ENCODE results near the gene PIEZO2. TPM values are rescaled to one million over a fixed set of nuclear protein-coding genes. Genes with fewer than 3 reads are reported as not detected.
A peak's percentile ranks its signal among the peaks of the same experiment; 100 is the strongest.

Gene PIEZO2
- total RNA-seq, 1 donor from 2014 or later = 8.4 TPM

DNA sequence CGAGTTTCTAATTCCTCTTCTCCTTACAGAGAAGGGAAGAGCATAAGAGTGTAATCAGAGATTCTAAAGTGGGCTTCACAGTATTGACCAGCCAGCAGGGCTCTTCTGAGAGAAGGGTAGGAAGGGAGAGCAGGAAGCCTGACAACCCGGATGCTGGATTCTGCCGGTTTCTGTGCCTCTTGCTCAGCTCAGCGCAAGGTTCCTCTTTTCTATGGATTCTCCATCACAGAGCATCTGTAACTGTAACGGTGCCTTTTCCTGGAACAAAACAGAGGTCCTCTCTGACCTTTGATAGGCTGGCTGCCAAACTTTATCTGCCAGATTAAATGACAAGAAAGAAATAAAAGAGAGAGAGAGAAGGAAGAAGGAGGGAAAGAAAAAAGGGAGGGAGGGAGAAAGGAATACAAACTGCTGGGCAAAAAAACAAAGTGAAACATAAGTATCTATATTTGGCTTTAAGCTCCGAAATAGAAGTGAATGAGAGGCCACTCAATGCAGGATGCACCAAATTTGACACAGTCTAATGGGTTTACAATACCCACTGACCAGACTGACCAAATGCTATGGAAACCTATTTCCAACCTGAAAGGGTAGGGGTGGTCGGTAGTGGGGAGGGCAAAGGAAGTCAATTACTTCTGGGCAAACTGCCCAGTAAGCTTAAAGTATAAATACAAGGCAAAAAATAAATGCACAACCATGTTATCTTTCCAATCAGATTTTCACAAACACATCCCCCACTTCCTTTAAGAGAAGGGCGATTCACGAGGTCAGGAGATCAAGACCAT is 59.2 kb downstream of the PIEZO2 start:
- H3K4me3 Mint-ChIP-seq (ENCODE audit: unreplicated experiment) = no peak overlapping the region
- peaks cover 3% of the 10 kb centered on the region for H3K27me3 Mint-ChIP-seq (ENCODE audit: unreplicated experiment)
- TF ChIP-seq, protein P1, sequence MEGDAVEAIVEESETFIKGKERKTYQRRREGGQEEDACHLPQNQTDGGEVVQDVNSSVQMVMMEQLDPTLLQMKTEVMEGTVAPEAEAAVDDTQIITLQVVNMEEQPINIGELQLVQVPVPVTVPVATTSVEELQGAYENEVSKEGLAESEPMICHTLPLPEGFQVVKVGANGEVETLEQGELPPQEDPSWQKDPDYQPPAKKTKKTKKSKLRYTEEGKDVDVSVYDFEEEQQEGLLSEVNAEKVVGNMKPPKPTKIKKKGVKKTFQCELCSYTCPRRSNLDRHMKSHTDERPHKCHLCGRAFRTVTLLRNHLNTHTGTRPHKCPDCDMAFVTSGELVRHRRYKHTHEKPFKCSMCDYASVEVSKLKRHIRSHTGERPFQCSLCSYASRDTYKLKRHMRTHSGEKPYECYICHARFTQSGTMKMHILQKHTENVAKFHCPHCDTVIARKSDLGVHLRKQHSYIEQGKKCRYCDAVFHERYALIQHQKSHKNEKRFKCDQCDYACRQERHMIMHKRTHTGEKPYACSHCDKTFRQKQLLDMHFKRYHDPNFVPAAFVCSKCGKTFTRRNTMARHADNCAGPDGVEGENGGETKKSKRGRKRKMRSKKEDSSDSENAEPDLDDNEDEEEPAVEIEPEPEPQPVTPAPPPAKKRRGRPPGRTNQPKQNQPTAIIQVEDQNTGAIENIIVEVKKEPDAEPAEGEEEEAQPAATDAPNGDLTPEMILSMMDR (IDR thresholded peaks at IDR 0.05; ENCODE audit: unreplicated experiment) = no peak
- no peaks in the 10 kb centered on the region for H3K9me3 Mint-ChIP-seq (ENCODE audit: unreplicated experiment)
- H3K36me3 Mint-ChIP-seq (ENCODE audit: low read depth, unreplicated experiment) = no peaks in the 10 kb centered on the region
- peaks cover 26% of the 10 kb centered on the region for H3K4me1 Mint-ChIP-seq (ENCODE audit: unreplicated experiment)
- DNase-seq (ENCODE audit: low spot score) = no peak
- H3K27ac Mint-ChIP-seq (ENCODE audit: unreplicated experiment) = peak overlapping the region; percentile 88

DNA sequence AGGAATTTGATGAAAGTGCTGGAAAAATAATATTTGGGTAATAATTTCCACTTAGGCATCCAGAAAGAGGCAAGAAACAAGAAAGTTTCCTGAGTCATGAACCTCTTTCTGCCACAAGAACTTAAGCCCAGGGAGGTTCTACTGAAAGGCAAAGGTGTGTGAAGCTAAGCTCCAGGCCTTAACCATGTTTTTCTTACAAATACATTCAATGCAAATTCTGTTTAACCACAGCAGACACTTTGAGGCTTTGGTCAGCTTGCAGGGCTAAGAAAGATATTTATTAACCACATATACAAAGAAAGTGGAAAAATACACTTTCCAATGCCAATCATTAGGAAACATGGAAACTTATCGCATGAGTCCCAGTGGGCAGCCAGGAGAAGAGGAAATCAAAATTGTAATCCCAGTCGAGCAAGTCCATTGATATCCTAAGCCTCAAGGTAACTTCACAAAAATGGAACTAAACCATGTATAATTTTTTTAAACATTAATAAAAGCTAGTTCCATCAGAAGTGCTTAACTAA is 68.3 kb downstream of the PIEZO2 start:
- Mint-ChIP-seq H3K9me3 (ENCODE audit: unreplicated experiment) (no peaks in the 10 kb centered on the region), H3K27ac (ENCODE audit: unreplicated experiment) (no peak overlapping the region)

DNA sequence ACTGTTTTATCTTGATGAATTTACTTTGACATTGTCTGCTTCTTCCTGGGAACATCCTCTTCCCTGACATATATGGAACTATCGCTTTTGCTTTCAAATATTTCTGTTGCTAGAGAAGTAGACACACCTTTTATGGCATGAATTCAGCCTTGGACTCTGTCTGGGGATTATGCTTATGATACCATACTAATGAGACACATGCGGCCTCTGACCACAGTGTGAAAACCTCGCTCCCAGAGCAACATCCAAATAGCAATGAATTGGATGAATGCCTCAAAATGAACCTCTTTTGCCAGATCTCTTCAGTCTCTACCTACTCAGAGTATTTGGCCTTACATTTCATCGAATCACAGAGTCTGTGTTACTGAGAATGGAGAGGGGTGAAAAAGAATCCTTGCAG is 70.9 kb downstream of the PIEZO2 start:
- H3K27ac Mint-ChIP-seq (ENCODE audit: unreplicated experiment) = no peak overlapping the region
- no peaks in the 10 kb centered on the region for H3K9me3 Mint-ChIP-seq (ENCODE audit: unreplicated experiment)
- H3K4me1 Mint-ChIP-seq (ENCODE audit: unreplicated experiment) = peaks cover 11% of the 10 kb centered on the region
- H3K4me3 Mint-ChIP-seq (ENCODE audit: unreplicated experiment) = no peak overlapping the region
- TF ChIP-seq, protein P1 (IDR thresholded peaks at IDR 0.05; ENCODE audit: unreplicated experiment) = no peak
- DNase-seq (ENCODE audit: low spot score) = no peak
- no peaks in the 10 kb centered on the region for H3K36me3 Mint-ChIP-seq (ENCODE audit: low read depth, unreplicated experiment)
- H3K27me3 Mint-ChIP-seq (ENCODE audit: unreplicated experiment) = no peaks in the 10 kb centered on the region

More for the DNA sequence above, 68.3 kb downstream of the PIEZO2 start:
- no peak overlapping the region for H3K4me3 Mint-ChIP-seq (ENCODE audit: unreplicated experiment)
- TF ChIP-seq, protein P1 (IDR thresholded peaks at IDR 0.05; ENCODE audit: unreplicated experiment) = no peak
- H3K27me3 Mint-ChIP-seq (ENCODE audit: unreplicated experiment) = no peaks in the 10 kb centered on the region
- no peak for DNase-seq (ENCODE audit: low spot score)
- peaks cover 10% of the 10 kb centered on the region for H3K4me1 Mint-ChIP-seq (ENCODE audit: unreplicated experiment)
- H3K36me3 Mint-ChIP-seq (ENCODE audit: low read depth, unreplicated experiment) = no peaks in the 10 kb centered on the region

DNA sequence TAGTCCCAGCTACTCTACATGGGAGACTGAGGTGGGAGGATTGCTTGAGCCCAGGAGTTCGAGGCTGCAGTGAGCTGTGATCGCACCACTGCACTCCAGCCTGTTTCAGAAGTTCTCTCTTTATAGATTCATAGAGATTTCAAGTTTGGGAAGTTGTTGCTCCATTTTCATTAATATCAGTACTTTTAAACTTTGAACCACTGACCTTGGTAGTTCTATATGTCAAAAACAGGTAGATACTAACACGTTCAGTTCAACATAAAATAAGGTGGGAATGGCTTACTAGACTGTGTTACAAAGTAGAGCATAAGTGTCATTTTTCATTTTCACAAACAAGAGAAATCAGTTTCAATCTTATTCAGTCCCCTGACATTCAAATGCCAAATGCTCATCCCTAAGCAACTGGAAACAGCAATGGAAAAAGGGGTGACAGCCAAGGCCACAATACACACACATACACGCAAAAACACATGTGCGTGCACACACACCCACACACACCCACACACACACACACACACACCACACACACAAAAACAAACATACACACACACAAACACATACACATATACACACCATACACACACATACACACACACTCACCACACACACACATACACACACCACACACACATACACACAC is 71.7 kb downstream of the PIEZO2 start:
- Mint-ChIP-seq H3K36me3 (ENCODE audit: low read depth, unreplicated experiment) (no peaks in the 10 kb centered on the region), H3K27ac (ENCODE audit: unreplicated experiment) (no peak overlapping the region), H3K4me1 (ENCODE audit: unreplicated experiment) (peaks cover 11% of the 10 kb centered on the region), H3K4me3 (ENCODE audit: unreplicated experiment) (no peak overlapping the region), H3K9me3 (ENCODE audit: unreplicated experiment) (no peaks in the 10 kb centered on the region), H3K27me3 (ENCODE audit: unreplicated experiment) (no peaks in the 10 kb centered on the region)
- TF ChIP-seq, protein P1 (IDR thresholded peaks at IDR 0.05; ENCODE audit: unreplicated experiment) = no peak
- DNase-seq (ENCODE audit: low spot score) = no peak

DNA sequence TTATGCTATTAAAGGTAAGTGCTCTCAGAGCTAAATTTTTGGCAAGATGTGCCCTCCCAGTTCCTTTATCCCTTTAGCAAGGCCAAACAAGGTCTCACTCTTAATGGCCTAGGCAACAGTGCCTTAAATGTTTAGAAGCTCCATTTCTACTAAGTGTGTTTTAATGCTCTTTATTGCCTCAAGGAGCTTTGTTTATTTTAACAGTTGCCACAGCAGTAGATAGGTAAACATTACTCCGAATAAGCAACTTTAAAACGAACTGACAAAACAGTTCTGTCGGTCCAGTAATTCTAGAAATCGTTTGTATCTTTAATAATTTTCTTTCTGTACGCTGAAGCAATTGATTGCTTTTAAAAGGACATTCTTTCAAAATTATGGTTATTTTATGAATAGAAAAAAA is 74.5 kb downstream of the PIEZO2 start:
- H3K27me3 Mint-ChIP-seq (ENCODE audit: unreplicated experiment) = peaks cover 4% of the 10 kb centered on the region

More for the DNA sequence above, 74.5 kb downstream of the PIEZO2 start:
- Mint-ChIP-seq H3K27ac (ENCODE audit: unreplicated experiment) (no peak overlapping the region), H3K9me3 (ENCODE audit: unreplicated experiment) (no peaks in the 10 kb centered on the region), H3K4me1 (ENCODE audit: unreplicated experiment) (peaks cover 28% of the 10 kb centered on the region), H3K4me3 (ENCODE audit: unreplicated experiment) (no peak overlapping the region), H3K36me3 (ENCODE audit: low read depth, unreplicated experiment) (no peaks in the 10 kb centered on the region)
- TF ChIP-seq, protein P1 (IDR thresholded peaks at IDR 0.05; ENCODE audit: unreplicated experiment) = no peak
- DNase-seq (ENCODE audit: low spot score) = no peak

Measured in endothelial cell (in vitro differentiated cells).